ACC112 (cell line): ENCODE results near the gene TRIM8.
A peak's percentile ranks its signal among the peaks of the same experiment; 100 is the strongest.

Experiments
- H2AFZ ChIP-seq: fragments of 200-600 bp; sonication (generic); one replicate; pipeline ENCODE4 v1.6.0; 2017; ENCODE audit warnings: antibody characterized with exemption, low read length; ENCODE audit not compliant: unreplicated experiment
- H3K27ac ChIP-seq: fragments of 200-600 bp; sonication (generic); 2 replicates; pipeline ENCODE4 v1.5.1; 2014; ENCODE audit warnings: low read depth, mild to moderate bottlenecking, antibody characterized with exemption, low read length, moderate library complexity
- H3K27me3 ChIP-seq: fragments of 200-600 bp; sonication (generic); 2 replicates; pipeline ENCODE4 v1.6.1; 2014; ENCODE audit warnings: mild to moderate bottlenecking, antibody characterized with exemption, low read length, moderate library complexity, mixed read lengths; ENCODE audit not compliant: insufficient read depth
- H3K36me3 ChIP-seq: fragments of 200-600 bp; sonication (generic); 2 replicates; pipeline ENCODE4 v1.6.1; 2016; ENCODE audit warnings: mild to moderate bottlenecking, antibody characterized with exemption, low read length, moderate library complexity, mixed read lengths; ENCODE audit not compliant: insufficient read depth
- H3K4me1 ChIP-seq: fragments of 200-600 bp; sonication (generic); one replicate; pipeline ENCODE4 v1.6.1; 2016; ENCODE audit warnings: low read length, mixed read lengths; ENCODE audit not compliant: insufficient read depth, unreplicated experiment, control insufficient read depth
- H3K4me3 ChIP-seq: fragments of 200-600 bp; sonication (generic); 2 replicates; pipeline ENCODE4 v1.5.1; 2014; ENCODE audit warnings: mild to moderate bottlenecking, low read depth, low read length
- H3K79me2 ChIP-seq: fragments of 200-600 bp; sonication (generic); one replicate; pipeline ENCODE4 v1.6.0; 2016; ENCODE audit warnings: low read length; ENCODE audit not compliant: control insufficient read depth, unreplicated experiment, insufficient read depth

The TRIM8 gene

DNA sequence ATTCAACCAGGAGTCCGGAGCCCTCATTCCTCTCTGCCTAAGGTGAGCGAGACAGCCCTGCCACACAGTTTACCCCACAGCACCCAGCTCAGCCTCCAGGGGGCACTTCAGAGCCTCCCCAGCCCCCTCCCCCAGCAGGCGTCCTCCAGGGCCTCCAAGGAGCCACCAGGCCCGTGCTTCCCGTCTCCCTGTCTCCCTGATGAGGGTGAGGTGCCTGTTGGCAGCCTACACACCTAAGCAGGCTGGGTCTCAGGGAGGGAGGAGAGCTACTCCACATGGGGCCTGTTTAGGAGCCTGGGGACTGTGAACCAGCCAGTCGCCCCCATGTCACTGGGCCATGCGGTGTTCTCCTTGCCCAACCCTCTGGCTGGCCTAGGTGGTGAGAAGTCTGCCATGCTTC is 28.9 kb upstream of the TRIM8 start:
- H2AFZ ChIP-seq = no peak overlapping the region
- no peaks in the 10 kb centered on the region for H3K36me3 ChIP-seq
- H3K27me3 ChIP-seq = no peaks in the 10 kb centered on the region
- peaks cover 26% of the 10 kb centered on the region for H3K4me1 ChIP-seq
- no peaks in the 10 kb centered on the region for H3K79me2 ChIP-seq
- no peak overlapping the region for H3K4me3 ChIP-seq
- no peak overlapping the region for H3K27ac ChIP-seq

DNA sequence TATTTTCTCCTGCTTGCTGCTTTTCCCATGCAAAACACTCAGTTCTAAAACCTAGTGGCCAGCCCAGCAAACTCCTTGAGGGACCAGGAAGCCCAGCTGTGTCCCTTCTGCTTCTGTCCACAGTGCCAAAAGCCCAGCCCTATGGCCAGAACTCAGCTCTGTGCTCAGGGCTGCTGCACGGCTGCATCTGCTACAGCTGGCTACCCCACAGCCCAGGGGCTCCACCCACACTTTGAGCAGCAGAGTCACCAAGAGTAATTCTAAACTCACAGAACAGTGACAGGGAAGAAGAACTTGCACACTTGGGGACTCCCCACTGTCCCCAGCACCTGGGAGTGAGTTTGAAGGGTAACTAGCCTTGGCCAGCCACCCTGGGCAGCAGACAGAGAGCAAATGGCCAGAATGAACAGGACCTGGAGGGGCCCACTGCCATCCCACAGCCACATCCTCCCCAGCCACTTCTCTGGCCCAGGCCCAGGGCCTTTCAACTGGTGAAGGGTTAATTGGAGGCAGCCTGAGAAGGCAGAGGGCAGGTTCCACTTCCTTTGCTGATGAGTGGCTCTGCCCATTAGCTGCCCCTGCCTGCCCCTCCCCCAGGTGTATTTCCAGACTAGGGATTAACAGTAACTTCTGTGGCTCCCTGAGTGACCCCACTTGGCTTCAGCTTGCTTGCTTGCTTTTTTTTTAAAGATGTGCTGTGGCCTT is 28.1 kb upstream of the TRIM8 start:
- H2AFZ ChIP-seq = no peak overlapping the region
- no peak overlapping the region for H3K27ac ChIP-seq
- no peak overlapping the region for H3K4me3 ChIP-seq
- peaks cover 32% of the 10 kb centered on the region for H3K4me1 ChIP-seq
- H3K27me3 ChIP-seq = no peaks in the 10 kb centered on the region
- H3K36me3 ChIP-seq = no peaks in the 10 kb centered on the region
- H3K79me2 ChIP-seq = no peaks in the 10 kb centered on the region

DNA sequence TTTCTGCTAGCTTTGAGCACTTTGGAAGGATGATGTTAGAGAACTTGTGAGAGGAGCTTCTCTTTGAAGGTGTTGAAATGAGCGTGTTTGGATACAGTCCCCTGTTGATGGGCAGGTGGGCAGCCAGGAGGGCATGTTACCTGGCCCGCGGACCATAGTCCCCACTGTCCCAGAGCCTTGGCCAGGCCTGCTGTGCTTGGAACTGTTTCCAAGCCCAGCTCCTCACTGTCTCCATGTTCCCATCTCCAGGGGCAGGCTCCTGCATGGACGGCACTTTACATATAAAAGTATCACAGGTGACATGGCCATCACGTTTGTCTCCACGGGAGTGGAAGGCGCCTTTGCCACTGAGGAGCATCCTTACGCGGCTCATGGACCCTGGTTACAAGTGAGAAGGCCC is 27.2 kb upstream of the TRIM8 start:
- Histone ChIP-seq H2AFZ (no peak overlapping the region), H3K4me1 (peaks cover 33% of the 10 kb centered on the region), H3K79me2 (no peaks in the 10 kb centered on the region), H3K27me3 (no peaks in the 10 kb centered on the region), H3K36me3 (no peaks in the 10 kb centered on the region), H3K4me3 (no peak overlapping the region), H3K27ac (no peak overlapping the region)

DNA sequence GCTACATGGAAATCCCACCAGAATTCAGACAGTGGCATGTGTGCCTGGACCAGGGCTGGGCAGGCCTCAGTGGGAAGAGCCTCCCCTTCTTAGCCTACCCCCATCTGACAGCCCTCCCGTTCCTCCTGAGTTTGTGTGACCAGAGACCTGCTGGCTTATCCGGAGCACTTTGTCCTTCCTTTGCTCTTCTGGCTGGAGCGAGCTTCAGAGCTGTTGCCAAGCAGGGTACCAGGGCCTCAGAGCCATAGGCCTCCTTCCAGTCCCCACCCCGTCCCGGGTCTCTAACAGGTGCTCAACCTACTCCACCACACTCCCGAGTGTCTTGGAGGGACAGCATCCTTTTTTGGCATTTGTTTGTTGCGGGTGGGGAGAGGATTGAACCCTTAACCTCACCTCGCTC is 26.5 kb upstream of the TRIM8 start:
- H3K27me3 ChIP-seq = no peaks in the 10 kb centered on the region
- H3K27ac ChIP-seq = no peak overlapping the region
- H3K4me1 ChIP-seq = peaks cover 34% of the 10 kb centered on the region
- no peaks in the 10 kb centered on the region for H3K36me3 ChIP-seq
- H2AFZ ChIP-seq = no peak overlapping the region
- no peaks in the 10 kb centered on the region for H3K79me2 ChIP-seq
- H3K4me3 ChIP-seq = no peak overlapping the region

DNA sequence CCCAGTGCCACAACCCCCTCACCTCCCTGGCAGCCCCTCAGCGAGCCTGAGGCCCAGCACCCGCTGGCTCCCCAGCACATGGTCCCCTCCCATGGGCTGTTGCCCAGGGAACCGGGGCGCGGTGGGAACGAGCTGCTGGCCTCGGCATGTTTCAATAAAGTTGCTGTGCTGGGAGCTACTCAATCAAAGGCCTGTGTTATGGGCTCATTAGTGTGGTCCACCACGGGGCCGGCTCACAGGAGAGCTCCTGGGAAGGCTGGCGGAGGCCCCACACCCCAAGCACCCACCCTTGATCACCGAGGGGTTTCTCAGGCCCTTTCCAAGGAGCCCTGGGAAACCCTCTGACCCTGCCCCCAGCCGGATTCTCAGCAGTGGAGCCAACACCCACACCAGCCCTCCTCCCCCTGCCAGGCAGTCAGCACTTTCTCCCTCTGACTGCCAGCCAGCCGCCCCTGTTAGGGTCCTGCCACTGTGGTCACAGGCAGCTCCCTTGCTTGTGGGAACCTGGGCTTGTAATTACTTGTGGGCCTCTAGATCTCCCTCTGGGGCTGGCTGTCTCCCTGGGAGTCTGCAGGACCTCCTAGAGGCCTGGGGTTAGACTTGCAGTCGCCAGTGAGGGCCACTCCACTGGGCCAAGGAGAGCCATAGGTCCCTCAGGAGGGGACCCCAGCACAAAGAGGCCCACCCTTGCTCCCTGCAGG is 24.8 kb upstream of the TRIM8 start:
- H3K4me3 ChIP-seq = no peak overlapping the region
- no peaks in the 10 kb centered on the region for H3K79me2 ChIP-seq
- no peak overlapping the region for H2AFZ ChIP-seq
- H3K4me1 ChIP-seq = peaks cover 28% of the 10 kb centered on the region
- H3K27me3 ChIP-seq = no peaks in the 10 kb centered on the region
- no peaks in the 10 kb centered on the region for H3K36me3 ChIP-seq
- H3K27ac ChIP-seq = no peak overlapping the region

DNA sequence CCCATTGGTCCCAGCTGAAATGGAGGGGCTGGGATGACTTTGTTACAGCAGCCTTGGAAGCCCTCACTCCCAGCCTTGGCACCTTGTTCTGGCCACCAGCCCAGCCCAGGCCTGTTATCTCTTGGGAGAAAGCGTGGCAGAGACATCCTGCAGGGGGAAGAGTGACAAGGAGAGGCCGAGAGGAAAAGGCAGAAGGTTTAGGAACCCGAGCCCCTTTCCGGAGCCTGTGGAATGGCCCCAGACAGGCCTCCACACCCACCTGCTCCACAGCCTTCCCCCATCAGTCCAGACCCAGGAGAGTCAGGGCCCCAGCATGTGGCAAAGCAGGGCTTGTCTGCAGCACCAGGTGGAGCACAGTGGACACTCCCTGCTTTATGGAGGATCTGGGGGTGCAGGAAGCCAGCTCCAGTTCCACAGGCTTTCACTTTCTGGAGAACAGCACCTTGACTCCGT is 24.1 kb upstream of the TRIM8 start:
- H3K27ac ChIP-seq = no peak overlapping the region
- no peak overlapping the region for H2AFZ ChIP-seq
- H3K4me3 ChIP-seq = no peak overlapping the region
- H3K79me2 ChIP-seq = no peaks in the 10 kb centered on the region
- H3K27me3 ChIP-seq = no peaks in the 10 kb centered on the region
- peaks cover 35% of the 10 kb centered on the region for H3K4me1 ChIP-seq
- no peaks in the 10 kb centered on the region for H3K36me3 ChIP-seq

DNA sequence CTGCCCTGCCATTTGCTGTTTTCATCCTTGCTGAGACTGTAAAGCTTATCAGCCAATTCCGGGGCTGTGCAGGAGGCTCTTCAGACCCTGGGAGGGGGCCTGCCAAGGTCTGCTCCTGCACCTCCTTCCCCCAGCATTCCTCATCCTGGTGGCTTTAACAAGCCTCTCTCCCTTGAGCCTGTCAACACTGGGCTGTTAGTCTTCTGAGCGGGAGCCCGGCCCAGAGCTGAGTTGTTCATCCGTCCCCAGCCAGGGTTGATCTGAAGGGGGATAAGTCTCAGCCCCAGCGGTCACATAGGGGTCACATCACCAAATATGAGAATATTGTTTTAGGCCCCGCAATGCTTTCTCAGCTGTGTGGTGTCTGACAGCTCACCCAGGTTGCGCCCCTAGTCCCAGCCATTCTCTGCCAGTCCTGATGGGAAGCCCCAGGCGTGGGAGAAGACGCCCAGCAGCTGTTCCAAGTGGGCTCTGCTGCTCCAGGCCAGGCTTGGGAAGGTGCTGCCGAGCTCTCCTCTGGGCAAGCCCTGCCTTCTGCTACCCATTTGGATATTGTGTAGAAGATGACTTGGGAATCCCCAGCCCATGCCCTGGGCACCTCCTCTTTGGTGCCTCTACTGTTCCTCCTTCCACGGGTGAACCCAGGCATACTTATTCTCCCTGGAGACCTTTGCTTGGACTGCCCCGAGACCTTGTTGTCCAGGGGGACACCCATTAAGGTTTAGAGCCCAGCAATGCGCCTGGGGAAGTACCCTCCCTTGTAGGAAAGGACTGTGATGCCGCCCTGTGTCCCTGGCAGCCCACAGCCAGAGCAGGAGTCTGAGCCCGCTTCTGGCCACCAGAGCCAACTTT is 23.5 kb upstream of the TRIM8 start:
- Histone ChIP-seq H3K27me3 (no peaks in the 10 kb centered on the region), H3K79me2 (no peaks in the 10 kb centered on the region), H2AFZ (no peak overlapping the region), H3K4me1 (peaks cover 41% of the 10 kb centered on the region), H3K27ac (no peak overlapping the region), H3K4me3 (no peak overlapping the region), H3K36me3 (no peaks in the 10 kb centered on the region)

DNA sequence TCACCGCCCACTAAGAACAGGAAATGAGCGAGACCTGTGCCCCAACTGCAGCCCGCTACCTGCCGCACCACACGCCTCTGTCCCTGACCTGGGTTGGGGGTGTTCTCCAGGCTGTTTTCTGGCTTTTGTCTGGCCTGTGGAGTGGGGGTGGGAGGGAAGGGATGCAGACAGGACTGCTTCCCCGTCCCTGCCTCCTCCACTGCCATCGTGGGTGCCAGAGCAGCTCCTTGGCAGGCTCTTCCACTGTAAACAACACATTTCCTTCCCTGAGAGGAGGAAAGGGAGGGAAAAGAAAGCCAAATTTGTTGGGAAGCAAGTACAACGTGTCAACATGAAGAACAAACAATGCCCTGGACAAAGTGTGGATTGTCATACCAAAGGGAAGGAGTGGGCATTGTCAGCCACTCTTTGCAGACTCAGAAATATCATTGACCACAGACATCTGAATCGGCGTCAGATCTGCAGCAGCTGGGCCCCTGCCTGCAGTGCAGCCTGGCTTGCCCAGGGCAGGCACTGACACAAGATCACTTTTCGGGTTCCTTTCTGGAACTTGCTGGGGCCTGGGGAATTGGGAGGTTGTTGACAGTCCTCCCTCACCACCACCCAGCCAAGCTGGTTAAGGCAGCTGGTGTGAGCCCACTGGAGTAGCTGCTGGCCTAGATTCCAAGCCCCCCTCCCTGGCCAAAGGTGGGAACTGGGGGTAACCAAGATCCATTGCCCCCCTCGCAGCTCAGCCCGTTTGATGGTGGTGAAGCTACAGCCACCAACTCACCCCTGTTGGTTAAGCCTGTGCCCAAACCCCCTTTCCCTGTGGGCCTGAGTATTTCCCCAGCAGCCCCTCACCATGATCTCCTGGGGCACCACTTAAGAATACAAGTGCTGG is 22.6 kb upstream of the TRIM8 start:
- Histone ChIP-seq H3K27ac (no peak overlapping the region), H3K4me3 (no peak overlapping the region), H3K79me2 (no peaks in the 10 kb centered on the region), H2AFZ (no peak overlapping the region), H3K27me3 (no peaks in the 10 kb centered on the region), H3K36me3 (no peaks in the 10 kb centered on the region), H3K4me1 (peaks cover 39% of the 10 kb centered on the region)

DNA sequence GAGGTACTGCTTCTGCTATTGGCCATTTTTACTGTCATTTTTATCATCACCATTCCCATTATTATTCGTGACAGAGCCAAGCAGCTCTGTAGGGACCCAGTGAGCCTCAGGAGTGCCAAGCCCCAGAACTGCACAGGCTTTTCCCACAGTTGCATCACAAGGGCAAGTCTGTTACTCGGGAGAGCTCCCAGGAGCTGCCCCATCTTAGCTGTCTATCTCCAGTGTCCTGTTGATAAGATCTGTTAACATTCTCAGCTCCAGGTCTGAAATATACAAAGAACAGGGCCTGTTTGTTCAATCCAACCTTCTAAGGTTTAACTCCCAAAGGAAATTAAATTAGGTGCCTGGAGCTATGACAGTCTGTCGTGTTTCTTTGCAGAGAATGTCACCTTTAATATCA is 20.2 kb upstream of the TRIM8 start:
- peaks cover 63% of the 10 kb centered on the region for H3K4me1 ChIP-seq
- 0 out of 2 replicates have a peak overlapping the region, but pooled peaks have one; percentile 63 for H3K27ac ChIP-seq
- no peak overlapping the region for H2AFZ ChIP-seq
- H3K36me3 ChIP-seq = no peaks in the 10 kb centered on the region
- no peak overlapping the region for H3K4me3 ChIP-seq
- no peaks in the 10 kb centered on the region for H3K27me3 ChIP-seq
- no peaks in the 10 kb centered on the region for H3K79me2 ChIP-seq
